ENCODE data around the gene RGS19.

RGS19 gene

GRCh38 chr20:64116016-64116415, 36.7 kb upstream of the RGS19 start:
- no peak for DNase-seq (ENCODE audit: low read depth)
- TF ChIP-seq CTCF (conservative IDR thresholded peaks at IDR 0.05; ENCODE audit: low read depth, low read length) = no peak
- no peak overlapping the region for H3K4me3 ChIP-seq (ENCODE audit: low read depth, low read length)

GRCh38 chr20:64115171-64115911, 36.0 kb upstream of the RGS19 start:
- TF ChIP-seq CTCF (conservative IDR thresholded peaks at IDR 0.05; ENCODE audit: low read depth, low read length) = no peak
- no peak for DNase-seq (ENCODE audit: low read depth)

GRCh38 chr20:64114356-64114971, 35.1 kb upstream of the RGS19 start:
- TF ChIP-seq CTCF (conservative IDR thresholded peaks at IDR 0.05; ENCODE audit: low read depth, low read length) = no peak
- H3K4me3 ChIP-seq (ENCODE audit: low read depth, low read length) = no peak overlapping the region
- DNase-seq (ENCODE audit: low read depth) = no peak

More at GRCh38 chr20:64115171-64115911, 36.0 kb upstream of the RGS19 start:
- no peak overlapping the region for H3K4me3 ChIP-seq (ENCODE audit: low read depth, low read length)

GRCh38 chr20:64113796-64114355, 34.6 kb upstream of the RGS19 start:
- no peak overlapping the region for H3K4me3 ChIP-seq (ENCODE audit: low read depth, low read length)
- no peak for DNase-seq (ENCODE audit: low read depth)
- no peak for TF ChIP-seq CTCF (conservative IDR thresholded peaks at IDR 0.05; ENCODE audit: low read depth, low read length)

- DNase-seq (ENCODE audit: low read depth) = no peak
- no peak for TF ChIP-seq CTCF (conservative IDR thresholded peaks at IDR 0.05; ENCODE audit: low read depth, low read length)
- no peak overlapping the region for H3K4me3 ChIP-seq (ENCODE audit: low read depth, low read length)
Measured at GRCh38 chr20:64113444-64113775, 34.1 kb upstream of the RGS19 start.

GRCh38 chr20:64112691-64113443, 33.5 kb upstream of the RGS19 start:
- TF ChIP-seq CTCF (conservative IDR thresholded peaks at IDR 0.05; ENCODE audit: low read depth, low read length) = no peak
- no peak for DNase-seq (ENCODE audit: low read depth)
- no peak overlapping the region for H3K4me3 ChIP-seq (ENCODE audit: low read depth, low read length)
